OCI-LY7 (cell line): ENCODE results near the gene TTC8. TPM values are rescaled to one million over a fixed set of nuclear protein-coding genes. Genes with fewer than 3 reads are reported as not detected.

Experiments used
- BruUV-seq: library from RNA; stranded (reverse); fragments of 400-500 nt; replicated peaks from 2 replicates; lab custom pipeline; 2021; lab: Mats Ljungman, UMichigan
- CTCF ChIA-PET: fragments of 300-600 bp; sonication (Branson Sonifier 250); formaldehyde crosslinking; loops from one replicate; lab custom pipeline; 2022; ENCODE audit warnings: antibody characterized with exemption; ENCODE audit not compliant: unreplicated experiment; lab: Charles Lee
- POLR2A ChIA-PET: fragments of 300-600 bp; sonication (Branson Sonifier 250); formaldehyde crosslinking; loops from one replicate; lab custom pipeline; 2022; ENCODE audit warnings: antibody characterized with exemption; lab: Charles Lee
- DNase-seq: peaks from one replicate; pipeline ENCODE4 v3.0.0-alpha.2; 2015; ENCODE audit warnings: low spot score
- H2AFZ ChIP-seq: fragments of 200-600 bp; sonication (generic), shearing (Covaris generic); 2 replicates; pipeline ENCODE4 v1.6.1; 2014; ENCODE audit warnings: mild to moderate bottlenecking, antibody characterized with exemption, low read length, moderate library complexity
- H3K27ac ChIP-seq: fragments of 200-600 bp; sonication (generic); 2 replicates; pipeline ENCODE4 v1.5.1; 2014; ENCODE audit warnings: mixed run types, low read depth, mild to moderate bottlenecking, moderate library complexity, low read length, inconsistent platforms; ENCODE audit not compliant: poor library complexity, severe bottlenecking
- H3K36me3 ChIP-seq: fragments of 200-600 bp; sonication (generic); 2 replicates; pipeline ENCODE4 v1.6.1; 2014; ENCODE audit warnings: mild to moderate bottlenecking, antibody characterized with exemption, low read length, moderate library complexity, mixed read lengths; ENCODE audit not compliant: insufficient read depth
- H3K4me1 ChIP-seq: fragments of 200-600 bp; sonication (generic); 2 replicates; pipeline ENCODE4 v1.5.1; 2014; ENCODE audit warnings: mild to moderate bottlenecking, low read length; ENCODE audit not compliant: insufficient read depth, poor library complexity, severe bottlenecking
- H3K4me2 ChIP-seq: fragments of 200-600 bp; sonication (generic); 2 replicates; pipeline ENCODE4 v1.6.1; 2014; ENCODE audit warnings: mild to moderate bottlenecking, low read length
- H3K4me3 ChIP-seq: fragments of 200-600 bp; sonication (generic); 2 replicates; pipeline ENCODE4 v1.5.1; 2014; ENCODE audit warnings: mild to moderate bottlenecking, low read depth, low read length; ENCODE audit not compliant: poor library complexity, severe bottlenecking
- H3K79me2 ChIP-seq: fragments of 200-600 bp; sonication (generic); 2 replicates; pipeline ENCODE4 v1.6.1; 2016; ENCODE audit warnings: low read depth, mild to moderate bottlenecking, low read length, moderate library complexity, mixed read lengths; ENCODE audit not compliant: insufficient read depth
- H3K9me2 ChIP-seq: fragments of 200-600 bp; sonication (generic); 2 replicates; pipeline ENCODE4 v1.6.1; 2016; ENCODE audit warnings: mild to moderate bottlenecking, low read length, mixed read lengths; ENCODE audit not compliant: insufficient read depth
- H3K9me3 ChIP-seq: fragments of 200-600 bp; sonication (generic); 2 replicates; pipeline ENCODE4 v1.6.1; 2014; ENCODE audit warnings: mild to moderate bottlenecking, mixed run types, low read length, mixed read lengths
- H4K20me1 ChIP-seq: fragments of 200-600 bp; sonication (generic); 2 replicates; pipeline ENCODE4 v1.6.1; 2014; ENCODE audit warnings: mild to moderate bottlenecking, antibody characterized with exemption, low read length, moderate library complexity, mixed read lengths; ENCODE audit not compliant: insufficient read depth
- CTCF ChIP-seq: fragments of 200-600 bp; sonication (generic); conservative IDR thresholded peaks from 2 replicates; pipeline ENCODE4 v1.5.1; 2014; ENCODE audit warnings: mild to moderate bottlenecking, antibody characterized with exemption, low read length, moderate library complexity, mixed read lengths
- EZH2phosphoT487 ChIP-seq: fragments of 200-600 bp; sonication (generic); IDR thresholded peaks from 2 replicates; pipeline ENCODE4 v1.6.1; 2018; ENCODE audit warnings: low read depth, borderline replicate concordance, mild to moderate bottlenecking, mixed run types, antibody characterized with exemption, low read length, moderate library complexity, mixed read lengths
- intact Hi-C: fragments of 100-400 bp; cut with micrococcal nuclease; formaldehyde crosslinking; loops from one replicate; pipeline ENCODE4 v1.10.0; 2022; ENCODE audit not compliant: unreplicated experiment
- total RNA-seq, 2 experiments: library from RNA; depleted of rRNA in 1 of 2; stranded (reverse); fragments of >200 nt in 1 of 2; shearing (Covaris generic) in 1 of 2; gene quantifications; 2 replicates each; pipeline ENCODE4 v1.2.3, GENCODE V29; 2014 to 2022

TTC8 gene
- total RNA-seq, 2 experiments from 2014 or later: 3.0 to 8.2 TPM

GRCh38 chr14:88793259-88793625 is 31.2 kb upstream of the TTC8 start:
- intact Hi-C loops: loop anchor here (2.0 to 10.0 kb wide), 2 partner anchors 32 to 788 kb away; partner anchors contain the start of genes GPR65 and TTC8
- POLR2A ChIA-PET: interaction anchor here (0.6 to 1.5 kb wide), 6 partner anchors 23 to 1027 kb away, joined by 3 to 4 read pairs (median 3); no protein-coding TSS in a partner anchor

GRCh38 chr14:88798156-88798555 is 26.3 kb upstream of the TTC8 start:
- TF ChIP-seq EZH2phosphoT487: no peak
- no peak for TF ChIP-seq CTCF
- no peaks in the 10 kb centered on the region for H3K9me3 ChIP-seq
- H3K4me1 ChIP-seq: peaks cover 3% of the 10 kb centered on the region
- CTCF ChIA-PET: no interaction called here
- H3K4me3 ChIP-seq: no peak overlapping the region
- no peaks in the 10 kb centered on the region for H3K36me3 ChIP-seq
- no TSS peak for BruUV-seq
- no peaks in the 10 kb centered on the region for H4K20me1 ChIP-seq
- DNase-seq: no peak
- intact Hi-C loops: loop anchor here (10.0 kb wide), 1 partner anchor 793 kb away; the partner anchor contains the start of gene GPR65
- POLR2A ChIA-PET: interaction anchor here (0.6 kb wide), 1 partner anchor 46 kb away, joined by 3 read pairs; no protein-coding TSS in a partner anchor
- H3K27ac ChIP-seq: no peak overlapping the region
- no peaks in the 10 kb centered on the region for H3K9me2 ChIP-seq
- H2AFZ ChIP-seq: no peak overlapping the region
- no peak overlapping the region for H3K4me2 ChIP-seq
- H3K79me2 ChIP-seq: no peaks in the 10 kb centered on the region

More at GRCh38 chr14:88793259-88793625, 31.2 kb upstream of the TTC8 start:
- H3K4me2 ChIP-seq: peak overlapping the region; percentile 85
- H3K27ac ChIP-seq: peak overlapping the region; percentile 32
- H3K79me2 ChIP-seq: no peaks in the 10 kb centered on the region
- peak overlapping the region; percentile 74 for H3K4me3 ChIP-seq
- no peak for TF ChIP-seq EZH2phosphoT487
- no peak for TF ChIP-seq CTCF
- H3K9me2 ChIP-seq: no peaks in the 10 kb centered on the region
- no peaks in the 10 kb centered on the region for H3K36me3 ChIP-seq
- H2AFZ ChIP-seq: peak overlapping the region; percentile 81
- no TSS peak for BruUV-seq
- DNase-seq: no peak
- H3K9me3 ChIP-seq: no peaks in the 10 kb centered on the region
- peaks cover 14% of the 10 kb centered on the region for H3K4me1 ChIP-seq
- no peaks in the 10 kb centered on the region for H4K20me1 ChIP-seq
- CTCF ChIA-PET: interaction anchor here (0.6 kb wide), 1 partner anchor 380 kb away, joined by 3 read pairs; no protein-coding TSS in a partner anchor

GRCh38 chr14:88799522-88799921 is 24.9 kb upstream of the TTC8 start:
- intact Hi-C loops: loop anchor here (10.0 kb wide), 1 partner anchor 795 kb away; the partner anchor contains the start of gene GPR65
- TF ChIP-seq CTCF (no peak), EZH2phosphoT487 (no peak)
- Histone ChIP-seq H3K27ac (no peak overlapping the region), H3K4me3 (no peak overlapping the region), H3K9me2 (no peaks in the 10 kb centered on the region), H3K4me2 (no peak overlapping the region), H3K36me3 (no peaks in the 10 kb centered on the region), H4K20me1 (no peaks in the 10 kb centered on the region), H3K79me2 (no peaks in the 10 kb centered on the region), H3K4me1 (no peaks in the 10 kb centered on the region), H3K9me3 (no peaks in the 10 kb centered on the region), H2AFZ (no peak overlapping the region)
- BruUV-seq: no TSS peak
- no peak for DNase-seq
- ChIA-PET CTCF (no interaction called here), POLR2A (no interaction called here)
